ENCODE data around the gene EEF1G.
"Not testable (repeated sequence)": the region's sequence is repeated elsewhere in the genome, so short reads cannot be mapped to it uniquely, and the experiment has no call there.

EEF1G gene

DNA sequence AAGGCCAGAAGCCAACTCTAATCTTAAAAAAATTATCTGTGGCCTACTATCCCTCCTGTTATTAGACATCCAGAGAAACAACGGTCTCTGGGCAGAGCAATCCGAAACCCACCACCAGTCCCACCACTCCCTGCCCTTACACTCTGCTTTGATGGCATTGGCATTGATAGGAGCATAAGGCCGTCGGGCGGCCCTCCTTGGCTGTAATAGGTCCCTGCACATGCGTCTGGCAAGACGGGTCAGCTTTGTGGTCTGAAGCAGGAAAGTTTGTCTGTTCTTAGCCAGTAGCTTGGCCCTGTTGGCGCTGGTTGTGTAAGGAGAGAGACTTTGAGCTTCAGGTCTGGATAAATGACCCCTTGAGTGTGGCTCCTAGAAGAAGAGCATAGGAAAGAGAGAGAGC is 21.4 kb upstream of the EEF1G start:
- TF ChIP-seq, protein P1, sequence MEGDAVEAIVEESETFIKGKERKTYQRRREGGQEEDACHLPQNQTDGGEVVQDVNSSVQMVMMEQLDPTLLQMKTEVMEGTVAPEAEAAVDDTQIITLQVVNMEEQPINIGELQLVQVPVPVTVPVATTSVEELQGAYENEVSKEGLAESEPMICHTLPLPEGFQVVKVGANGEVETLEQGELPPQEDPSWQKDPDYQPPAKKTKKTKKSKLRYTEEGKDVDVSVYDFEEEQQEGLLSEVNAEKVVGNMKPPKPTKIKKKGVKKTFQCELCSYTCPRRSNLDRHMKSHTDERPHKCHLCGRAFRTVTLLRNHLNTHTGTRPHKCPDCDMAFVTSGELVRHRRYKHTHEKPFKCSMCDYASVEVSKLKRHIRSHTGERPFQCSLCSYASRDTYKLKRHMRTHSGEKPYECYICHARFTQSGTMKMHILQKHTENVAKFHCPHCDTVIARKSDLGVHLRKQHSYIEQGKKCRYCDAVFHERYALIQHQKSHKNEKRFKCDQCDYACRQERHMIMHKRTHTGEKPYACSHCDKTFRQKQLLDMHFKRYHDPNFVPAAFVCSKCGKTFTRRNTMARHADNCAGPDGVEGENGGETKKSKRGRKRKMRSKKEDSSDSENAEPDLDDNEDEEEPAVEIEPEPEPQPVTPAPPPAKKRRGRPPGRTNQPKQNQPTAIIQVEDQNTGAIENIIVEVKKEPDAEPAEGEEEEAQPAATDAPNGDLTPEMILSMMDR (conservative IDR thresholded peaks at IDR 0.05; ENCODE audit: low read length): no peak
- DNase-seq (ENCODE audit: low read depth): no peak
- H3K4me3 ChIP-seq (ENCODE audit: low read length): no peak overlapping the region

DNA sequence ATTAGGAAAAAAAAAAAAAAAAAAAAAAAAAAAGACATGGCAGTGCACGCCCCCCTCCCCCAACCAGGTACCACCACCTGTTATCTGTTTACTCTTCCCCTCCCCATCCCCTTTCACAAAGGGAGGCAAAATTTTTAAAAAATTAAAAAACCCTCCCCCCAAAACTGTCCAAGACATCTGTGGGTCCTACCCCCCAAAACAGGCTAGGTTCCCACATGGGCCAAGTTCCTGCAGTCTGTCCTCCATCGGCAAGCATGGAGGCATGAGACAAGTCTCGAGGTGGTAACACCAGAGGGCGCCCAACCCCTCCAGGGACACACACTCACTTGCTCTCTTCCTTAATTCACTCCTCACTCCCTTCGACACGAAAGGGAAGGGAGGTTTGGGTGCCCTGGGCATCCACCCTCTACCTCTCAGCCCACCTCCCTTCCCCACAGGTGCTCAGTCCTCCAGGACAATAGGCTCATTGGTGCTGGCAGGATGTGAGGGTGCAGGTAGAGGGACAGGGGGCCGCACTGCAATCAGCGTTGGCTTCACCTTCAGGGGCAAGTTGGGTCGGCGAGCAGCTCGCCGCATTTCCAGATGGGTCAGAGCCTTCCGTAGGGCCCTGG is 19.8 kb upstream of the EEF1G start:
- no peak overlapping the region for H3K4me3 ChIP-seq (ENCODE audit: low read length)
- peak; percentile 79 for DNase-seq (ENCODE audit: low read depth)
- TF ChIP-seq, protein P1 (conservative IDR thresholded peaks at IDR 0.05; ENCODE audit: low read length): peak; percentile 69

DNA sequence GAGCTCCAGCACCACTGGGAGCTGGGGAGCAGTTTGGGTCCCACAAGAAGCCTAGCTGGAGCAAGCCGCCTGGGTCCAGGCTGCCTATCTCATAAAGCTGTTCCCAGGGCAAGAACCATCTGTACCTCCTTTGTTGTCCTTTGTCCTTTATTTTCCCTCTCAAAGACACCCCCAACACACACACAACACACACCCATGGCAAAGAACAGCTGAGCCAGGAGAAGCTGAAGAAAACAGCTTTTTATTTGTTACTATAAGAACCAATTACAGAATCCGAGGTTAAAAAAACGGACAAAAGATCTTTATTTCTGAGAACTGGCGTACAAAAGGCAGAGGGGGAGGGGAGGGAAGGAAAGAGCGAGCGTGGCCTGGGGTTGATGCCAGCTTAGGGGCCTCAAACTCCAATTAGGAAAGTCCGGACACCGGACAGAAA is 19.3 kb upstream of the EEF1G start:
- TF ChIP-seq, protein P1 (conservative IDR thresholded peaks at IDR 0.05; ENCODE audit: low read length): no peak
- no peak for DNase-seq (ENCODE audit: low read depth)
- no peak overlapping the region for H3K4me3 ChIP-seq (ENCODE audit: low read length)

DNA sequence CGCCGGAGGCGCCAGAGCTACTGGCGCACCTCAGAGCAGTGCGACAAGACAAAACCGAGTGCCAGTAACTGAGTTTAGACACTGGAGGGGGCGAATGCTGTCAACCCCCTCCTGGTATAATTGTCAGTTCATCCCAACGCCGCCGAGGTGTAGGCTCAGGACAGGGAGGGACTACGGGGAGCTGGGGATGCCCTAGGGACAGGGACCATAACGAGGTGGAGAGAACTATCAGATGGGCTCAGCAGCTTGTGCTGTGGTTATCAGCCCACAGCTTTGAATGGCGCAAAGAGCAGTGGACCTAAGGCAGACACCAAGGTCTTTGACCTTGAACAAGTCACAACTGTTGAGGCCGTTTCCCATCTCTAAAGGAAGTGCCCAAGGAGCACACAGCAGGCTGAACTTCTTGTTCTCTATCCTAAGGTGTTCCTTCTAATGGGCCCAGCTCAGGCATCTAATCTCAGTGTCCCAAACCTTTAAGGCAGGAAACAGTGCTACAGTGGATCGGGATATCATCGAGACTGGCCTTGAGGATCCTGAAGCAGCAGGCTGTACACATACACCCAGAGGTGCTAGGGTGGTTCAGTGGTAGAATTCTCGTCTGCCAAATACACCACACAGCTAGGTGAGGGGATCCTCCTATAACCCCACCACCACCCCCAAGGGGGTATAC is 18.6 kb upstream of the EEF1G start:
- DNase-seq (ENCODE audit: low read depth): no peak
- TF ChIP-seq, protein P1 (conservative IDR thresholded peaks at IDR 0.05; ENCODE audit: low read length): no peak
- peak overlapping the region; percentile 69 for H3K4me3 ChIP-seq (ENCODE audit: low read length)

DNA sequence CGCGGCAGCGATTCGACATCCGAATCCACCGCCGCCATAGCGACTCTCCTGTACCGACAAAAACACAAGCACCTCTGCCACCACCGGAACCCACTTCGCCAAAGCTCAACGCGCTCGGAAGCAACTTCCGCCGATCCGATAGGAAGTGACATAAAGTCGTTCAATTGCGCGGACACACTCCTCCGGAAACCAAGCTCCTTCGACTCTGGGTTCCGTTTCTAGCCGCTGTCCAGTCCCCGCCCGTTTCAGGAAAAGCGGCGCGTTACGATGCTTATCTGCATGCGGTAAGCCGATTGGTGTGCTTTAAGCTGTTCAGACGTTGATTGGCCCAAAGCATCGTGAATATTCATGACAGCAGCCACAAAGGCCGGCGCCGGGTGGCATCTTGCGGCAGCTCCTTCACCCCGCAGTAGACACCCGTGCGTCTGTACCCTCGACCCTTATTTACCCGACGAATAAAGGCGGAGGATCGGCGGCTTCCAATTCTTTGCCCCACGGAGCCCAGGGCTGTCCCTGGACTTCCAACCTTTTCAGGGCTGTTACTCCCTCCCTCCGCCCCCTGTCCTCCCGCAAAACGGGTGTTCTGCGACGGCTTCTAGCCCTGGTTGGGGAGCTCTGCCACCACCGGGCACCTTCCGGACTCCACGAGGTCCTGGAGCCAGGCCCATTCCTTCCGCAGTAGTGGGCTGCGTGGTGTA is 17.9 kb upstream of the EEF1G start, which contains the start of gene TUT1:
Gene TUT1, minus strand, starts transcription at position 76 of the 698 bp plus-strand sequence. Its CDS starts 38 bp downstream, at position 38.
- H3K4me3 ChIP-seq (ENCODE audit: low read length): peak within 1 kb of the TSS; percentile 93
- peak; percentile 99 for DNase-seq (ENCODE audit: low read depth)
- TF ChIP-seq, protein P1 (conservative IDR thresholded peaks at IDR 0.05; ENCODE audit: low read length): 0 out of 2 replicates have a peak, but pooled peaks have one; percentile 5

DNA sequence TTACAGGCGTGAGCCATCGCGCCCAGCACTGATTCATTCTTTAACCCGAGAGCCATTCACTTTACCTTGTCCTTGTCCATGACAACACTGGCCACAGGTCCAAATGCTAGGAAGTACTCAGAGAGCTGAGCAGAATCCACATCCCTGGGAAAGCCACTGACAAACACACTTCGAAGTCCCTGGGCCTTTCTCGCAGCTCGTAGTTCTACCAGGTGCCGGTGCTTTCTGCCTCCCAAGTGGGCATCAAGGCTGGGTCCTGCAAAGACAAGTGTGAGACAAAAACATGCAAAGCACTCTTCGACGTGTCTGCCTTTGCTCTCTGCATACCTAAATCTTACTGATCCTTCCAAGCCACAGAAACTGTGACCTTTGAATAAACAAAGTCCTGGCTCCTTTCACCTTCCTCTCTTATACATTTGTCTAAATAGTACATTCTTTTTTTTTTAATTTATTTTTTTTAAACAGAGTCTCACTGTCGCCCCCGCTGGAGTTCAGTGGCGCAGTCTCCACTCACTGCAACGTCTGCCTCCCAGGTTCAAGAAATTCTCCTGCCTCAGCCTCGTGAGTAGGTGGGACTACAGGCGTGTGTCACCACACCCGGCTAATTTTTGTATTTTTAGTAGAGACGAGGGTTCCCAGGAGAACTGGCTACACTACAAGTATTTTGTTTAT is 15.4 kb upstream of the EEF1G start:
- H3K4me3 ChIP-seq (ENCODE audit: low read length): no peak overlapping the region
- no peak for DNase-seq (ENCODE audit: low read depth)
- TF ChIP-seq, protein P1 (conservative IDR thresholded peaks at IDR 0.05; ENCODE audit: low read length): no peak; the same call in 1 of the 2 replicates

DNA sequence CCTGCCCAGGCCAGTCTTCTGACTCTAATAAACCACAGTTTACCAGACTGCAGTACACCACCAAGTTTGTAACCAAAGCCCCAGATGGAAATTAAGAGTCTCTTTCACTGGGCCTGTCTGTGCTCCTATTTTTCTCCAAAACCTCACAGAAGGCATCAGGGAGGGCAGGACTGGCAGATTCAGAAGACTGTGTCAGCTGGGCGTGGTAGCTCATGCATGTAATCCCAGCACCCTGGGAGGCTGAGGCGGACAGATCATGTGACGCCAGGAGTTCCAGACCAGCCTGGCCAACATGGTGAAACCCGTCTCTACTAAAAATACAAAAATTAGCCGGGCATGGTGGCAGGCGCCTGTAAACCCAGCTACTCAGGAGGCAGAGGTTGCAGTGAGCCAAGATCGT is 11.7 kb upstream of the EEF1G start:
- not testable (repeated sequence) for H3K4me3 ChIP-seq (ENCODE audit: low read length); DNase-seq (ENCODE audit: low read depth)

DNA sequence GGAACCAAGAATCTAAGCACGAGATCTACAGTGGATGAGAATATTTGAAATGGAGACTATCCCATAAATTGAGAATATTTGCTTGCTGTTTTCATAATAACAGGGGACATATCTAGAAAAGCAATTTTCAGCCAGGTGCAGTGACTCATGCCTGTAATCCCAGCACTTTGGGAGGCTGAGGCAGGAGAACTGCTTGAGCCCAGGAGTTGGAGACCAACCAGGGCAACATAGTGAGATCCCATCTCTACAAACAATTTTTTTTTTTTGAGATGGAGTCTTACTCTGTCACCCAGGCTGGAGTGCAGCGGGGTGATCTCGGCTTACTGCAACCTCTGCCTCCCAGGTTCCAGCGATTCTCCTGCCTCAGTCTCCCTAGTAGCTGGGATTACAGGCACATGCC is 8.0 kb upstream of the EEF1G start:
- not testable (repeated sequence) for DNase-seq (ENCODE audit: low read depth); H3K4me3 ChIP-seq (ENCODE audit: low read length)

All from AG10803 (cell line).